ENCODE measurements around the gene CDCA4.

CDCA4 gene

DNA sequence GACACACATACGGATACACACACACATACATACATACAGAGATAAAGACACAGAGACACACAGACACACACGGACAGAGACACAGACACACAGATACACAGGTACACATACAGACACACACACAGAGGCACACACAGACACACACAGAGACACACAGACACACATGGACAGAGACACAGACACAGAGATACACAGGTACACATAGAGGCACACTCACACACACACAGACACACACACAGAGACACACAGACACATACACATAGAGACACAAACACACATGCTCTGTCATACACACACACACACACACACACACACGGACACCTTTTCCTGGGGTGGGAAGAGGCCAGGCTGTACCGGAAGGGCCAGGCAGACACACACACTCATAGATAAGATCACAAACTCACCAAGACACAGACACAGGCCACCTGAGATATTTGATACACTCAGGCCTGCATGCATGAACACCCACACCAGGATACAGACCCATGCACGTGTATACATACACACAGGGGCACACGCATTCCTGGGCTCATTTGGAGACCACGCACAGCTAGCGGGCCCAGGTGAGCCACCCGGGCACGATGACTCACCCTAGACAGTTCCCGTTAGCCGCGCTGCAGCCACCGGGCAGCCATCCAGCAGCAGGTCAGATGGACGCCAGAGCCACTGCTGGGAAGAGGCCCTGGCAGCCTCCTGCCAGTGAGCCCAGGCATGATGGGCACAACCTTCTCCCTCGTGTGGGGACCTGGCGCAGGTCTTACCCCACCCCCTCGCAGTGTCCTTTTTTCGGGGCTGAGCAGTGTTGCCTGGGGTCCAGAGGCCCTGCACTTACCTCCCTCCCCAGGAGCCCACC is 40.9 kb downstream of the CDCA4 start:
- H3K4me3 Mint-ChIP-seq = no peak overlapping the region
- peak; percentile 22 for DNase-seq
- H3K4me1 Mint-ChIP-seq = peaks cover 16% of the 10 kb centered on the region
- H3K27ac Mint-ChIP-seq = no peak overlapping the region
- no peaks in the 10 kb centered on the region for H3K9me3 Mint-ChIP-seq
- no peaks in the 10 kb centered on the region for H3K36me3 Mint-ChIP-seq
- CTCF ChIA-PET = no interaction called here
- peaks cover 70% of the 10 kb centered on the region for H3K27me3 Mint-ChIP-seq

DNA sequence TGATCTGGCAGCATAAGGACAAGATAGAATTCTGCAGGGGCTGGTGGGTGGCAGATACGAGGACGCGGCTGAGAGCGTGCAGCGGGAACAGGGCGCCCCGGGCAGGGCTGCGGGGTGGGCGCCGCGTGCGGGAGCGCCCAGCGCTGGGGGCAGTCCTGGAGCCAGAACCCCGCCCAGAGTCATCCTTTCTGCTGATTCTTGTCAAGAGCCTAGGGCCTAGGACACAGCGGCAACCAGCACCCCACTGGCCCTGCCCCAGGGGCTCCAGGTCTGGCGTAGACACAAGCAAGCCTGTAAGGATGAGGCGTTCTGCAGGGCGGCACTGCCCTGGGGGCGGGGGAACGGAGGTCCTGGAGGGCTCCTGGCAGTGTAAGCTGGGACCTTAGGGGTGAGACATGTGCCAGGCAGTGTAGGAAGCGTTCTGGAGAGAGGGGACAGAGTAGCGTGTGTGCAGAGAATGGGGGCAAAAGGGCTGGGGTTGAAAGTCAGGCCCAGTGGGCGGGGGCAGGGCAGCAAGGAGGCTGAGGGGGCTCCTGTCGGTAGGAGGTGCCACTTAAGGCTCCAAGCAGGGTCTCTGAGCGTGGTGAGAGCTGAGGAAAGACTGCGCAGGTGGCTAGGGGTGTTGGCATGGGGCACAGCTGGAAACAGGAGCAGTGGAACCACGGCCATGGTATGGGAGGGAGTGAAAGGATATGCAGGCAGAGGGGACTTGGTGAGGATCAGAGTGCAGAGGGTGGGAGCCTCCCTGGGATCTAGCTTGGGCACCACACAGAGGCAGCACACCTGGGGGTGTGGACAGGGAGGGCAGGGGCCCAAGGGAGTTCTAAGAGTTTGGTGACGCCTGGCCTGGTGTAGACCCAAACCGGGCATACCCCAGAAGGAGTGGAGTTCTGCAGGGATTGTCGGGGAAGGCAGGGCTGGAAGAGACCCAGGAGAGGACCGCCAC is 41.9 kb downstream of the CDCA4 start:
- H3K27ac Mint-ChIP-seq = peak overlapping the region; percentile 33
- peak overlapping the region; percentile 26 for H3K4me3 Mint-ChIP-seq
- CTCF ChIA-PET = interaction anchor here (1.4 kb wide), 1 partner anchor 66 kb away, joined by 6 read pairs; no protein-coding TSS in a partner anchor
- H3K27me3 Mint-ChIP-seq = peaks cover 79% of the 10 kb centered on the region
- H3K9me3 Mint-ChIP-seq = no peaks in the 10 kb centered on the region
- no peaks in the 10 kb centered on the region for H3K36me3 Mint-ChIP-seq
- peaks cover 12% of the 10 kb centered on the region for H3K4me1 Mint-ChIP-seq
- DNase-seq = peak; percentile 20

DNA sequence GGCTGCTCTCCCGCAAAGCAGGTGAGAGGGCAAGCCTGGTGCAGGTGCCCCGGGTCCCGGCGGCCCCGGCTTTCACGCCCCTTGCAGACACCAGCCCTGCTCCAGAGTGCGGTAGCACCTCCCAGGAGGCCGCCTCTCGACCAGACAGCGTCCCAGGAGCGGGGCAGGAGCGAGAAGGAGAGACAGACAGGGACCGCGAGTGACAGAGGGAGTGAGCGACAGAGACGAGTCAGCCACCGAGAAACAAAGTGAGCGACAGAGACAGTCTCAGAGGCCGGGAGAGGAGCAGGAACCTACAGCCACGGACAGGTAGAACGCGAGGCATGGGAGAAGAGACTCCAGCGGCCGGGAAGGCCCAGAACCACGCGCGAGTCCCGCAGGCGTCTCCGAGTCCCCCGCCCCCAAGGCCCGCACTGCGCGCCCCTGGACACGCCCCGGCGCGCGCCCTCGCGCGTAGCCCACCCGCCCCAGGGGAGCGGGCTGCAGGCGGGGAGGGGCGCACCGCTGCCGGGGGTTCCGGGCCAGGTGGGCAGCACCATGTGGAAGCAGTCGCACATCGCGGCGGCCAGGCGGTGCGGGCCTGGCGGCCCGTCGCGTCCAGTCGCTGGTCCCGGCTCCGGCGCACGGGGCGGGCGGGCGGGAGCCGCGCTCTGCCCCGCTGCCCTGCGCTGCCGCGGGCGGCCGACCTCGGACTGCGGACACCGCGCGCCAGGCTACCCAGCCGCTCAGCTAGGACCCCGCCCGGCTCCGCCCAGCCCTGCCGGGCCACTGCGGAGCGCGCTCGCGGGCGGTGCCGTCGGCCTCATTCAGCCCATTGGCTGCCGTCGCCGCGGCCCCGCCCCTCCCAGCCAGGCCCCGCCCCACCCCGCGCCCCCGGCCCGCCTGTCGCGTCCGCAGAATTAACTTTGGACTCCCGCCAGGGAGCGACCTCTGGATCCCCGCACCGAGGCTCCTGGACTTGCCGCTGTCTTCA is 42.9 kb downstream of the CDCA4 start, which contains the start of gene AHNAK2:
Gene AHNAK2 (minus strand): TSS at position 694 of the 973 bp plus-strand sequence. CDS start 137 bp downstream, at position 557.
- H3K4me1 Mint-ChIP-seq = peaks cover 8% of the 10 kb centered on the region

DNA sequence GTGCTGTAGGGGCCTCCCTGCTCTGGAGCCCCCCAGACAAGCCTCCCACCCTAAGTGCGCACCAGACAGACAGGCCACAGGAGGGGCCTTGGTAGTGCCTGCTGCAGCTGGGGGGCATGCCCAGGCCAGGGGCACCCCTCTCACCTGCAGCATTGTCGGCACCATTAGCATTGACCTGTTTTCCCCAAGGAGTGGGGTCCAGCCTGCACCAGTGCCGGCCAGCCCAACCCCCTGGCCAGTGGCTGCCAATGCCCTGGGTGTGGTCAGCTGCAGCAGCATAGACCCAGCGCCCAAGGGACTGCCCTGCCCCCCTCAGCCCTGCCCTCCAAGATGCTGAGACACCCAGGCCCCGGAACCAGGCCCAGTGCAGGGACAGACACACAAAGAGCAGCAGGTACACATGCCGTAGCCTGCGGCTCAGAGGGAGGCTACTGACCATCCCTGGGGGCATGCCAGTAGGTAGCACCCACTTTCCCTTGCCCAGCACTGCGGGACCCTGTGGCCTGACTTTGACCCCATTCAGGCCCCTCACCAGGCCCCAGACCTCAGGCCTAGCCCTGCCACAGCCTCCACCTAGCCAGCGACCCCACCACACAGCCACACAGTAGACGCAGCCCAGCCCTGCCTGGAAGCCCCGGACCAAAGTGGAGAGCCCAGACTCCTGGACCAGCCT is 43.7 kb downstream of the CDCA4 start:
- Mint-ChIP-seq H3K27me3 (peaks cover 75% of the 10 kb centered on the region), H3K4me1 (peaks cover 8% of the 10 kb centered on the region), H3K4me3 (peak overlapping the region; percentile 61), H3K27ac (no peak overlapping the region), H3K36me3 (no peaks in the 10 kb centered on the region), H3K9me3 (no peaks in the 10 kb centered on the region)
- CTCF ChIA-PET = interaction anchor here (0.6 to 10.7 kb wide), 6 partner anchors 22 to 110 kb away, joined by 3 to 122 read pairs (median 6); no protein-coding TSS in a partner anchor
- peak; percentile 19 for DNase-seq

More for the DNA sequence above, 42.9 kb downstream of the CDCA4 start, which contains the start of gene AHNAK2:
- H3K27ac Mint-ChIP-seq = peak within 1 kb of the TSS; percentile 33
- H3K4me3 Mint-ChIP-seq = peak within 1 kb of the TSS; percentile 61
- no peaks in the 10 kb centered on the region for H3K9me3 Mint-ChIP-seq
- no peaks in the 10 kb centered on the region for H3K36me3 Mint-ChIP-seq
- H3K27me3 Mint-ChIP-seq = peaks cover 80% of the 10 kb centered on the region
- CTCF ChIA-PET = interaction anchor here (1.4 kb wide), 1 partner anchor 68 kb away, joined by 6 read pairs; no protein-coding TSS in a partner anchor
- DNase-seq = peak; percentile 74

DNA sequence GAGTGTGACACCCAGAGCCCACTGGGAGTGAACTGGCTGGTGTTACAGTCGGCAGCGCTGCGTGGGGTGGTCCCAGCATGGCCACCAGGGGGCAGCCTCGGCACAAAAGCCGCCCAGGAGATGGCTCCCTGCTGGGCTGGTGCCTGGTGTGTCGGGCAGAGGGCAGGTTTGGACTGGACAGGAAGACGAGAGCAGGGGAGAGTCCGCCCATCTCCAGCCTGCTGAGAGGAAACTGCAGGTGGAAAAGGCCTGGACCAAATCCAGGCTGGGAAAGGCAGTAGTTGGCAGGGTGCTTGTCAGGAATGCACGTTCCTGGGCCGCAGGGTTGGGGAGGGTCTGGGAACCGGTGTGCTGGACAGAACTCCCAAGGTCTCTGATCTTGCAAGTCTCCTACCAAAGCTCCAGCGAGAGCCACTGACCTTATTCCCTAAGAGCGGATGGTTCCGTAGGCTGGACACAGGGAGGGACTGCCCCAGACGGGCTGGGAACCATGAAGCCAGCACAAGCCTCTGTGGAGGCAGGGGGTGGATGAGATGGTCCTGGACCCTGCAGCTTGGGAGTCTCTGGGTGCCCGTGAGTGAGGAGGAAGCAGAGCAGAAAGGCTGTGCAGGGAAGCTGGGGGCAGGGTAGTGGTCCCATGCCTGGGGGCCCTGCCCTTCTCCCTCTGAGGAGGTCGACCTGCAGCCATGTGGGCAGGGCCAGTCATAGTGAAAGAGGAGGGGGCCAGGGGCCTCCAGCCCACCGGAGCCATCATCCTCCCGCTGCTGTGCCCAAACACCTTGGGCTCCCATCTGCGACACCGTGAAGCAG is 44.5 kb downstream of the CDCA4 start:
- peak; percentile 90 for DNase-seq
- Mint-ChIP-seq H3K27ac (no peak overlapping the region), H3K9me3 (no peaks in the 10 kb centered on the region), H3K36me3 (no peaks in the 10 kb centered on the region), H3K4me3 (peak overlapping the region; percentile 61), H3K4me1 (peaks cover 8% of the 10 kb centered on the region), H3K27me3 (peaks cover 69% of the 10 kb centered on the region)
- CTCF ChIA-PET = interaction anchor here (0.6 to 10.7 kb wide), 8 partner anchors 23 to 114 kb away, joined by 3 to 122 read pairs (median 6); no protein-coding TSS in a partner anchor

DNA sequence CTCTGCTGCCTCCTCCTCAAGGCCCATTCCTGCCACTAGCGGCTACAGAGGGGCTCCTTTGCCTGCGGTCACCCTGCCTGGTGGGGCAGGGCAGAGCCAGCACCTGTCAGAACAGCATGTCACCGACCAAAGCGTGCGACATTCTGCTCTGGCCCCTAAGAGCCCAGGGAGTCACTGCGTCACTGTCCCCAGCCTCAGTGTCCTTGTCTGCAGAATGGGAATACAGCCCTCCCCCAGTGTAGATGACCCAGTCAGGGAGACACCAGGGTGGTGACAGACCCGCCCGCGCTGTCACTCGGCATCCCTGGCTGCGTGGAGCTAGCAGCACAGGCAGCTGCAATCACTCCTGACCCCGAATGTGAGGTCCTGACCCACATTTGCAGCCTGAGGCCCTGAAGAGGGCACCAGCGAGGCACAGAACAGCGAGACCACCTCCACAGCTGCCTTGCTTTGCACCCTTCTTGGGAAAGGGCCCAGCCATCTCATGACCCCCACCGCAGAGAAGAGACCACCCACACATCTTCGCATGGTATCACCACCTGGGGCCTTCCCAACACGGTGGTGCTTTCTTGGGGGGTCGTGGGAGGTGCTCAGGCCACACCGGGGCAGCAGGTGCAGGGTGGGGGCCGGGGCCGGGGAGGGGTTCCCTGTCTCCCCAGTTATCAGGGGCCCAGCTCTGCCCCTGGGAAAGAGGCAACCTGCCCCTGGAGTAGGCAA is 45.2 kb downstream of the CDCA4 start:
- no peak overlapping the region for H3K4me3 Mint-ChIP-seq
- H3K4me1 Mint-ChIP-seq = peaks cover 8% of the 10 kb centered on the region
- CTCF ChIA-PET = interaction anchor here (0.7 to 10.7 kb wide), 14 partner anchors 8 to 212 kb away, joined by 3 to 122 read pairs (median 6); no protein-coding TSS in a partner anchor
- DNase-seq = peak; percentile 40
- H3K27me3 Mint-ChIP-seq = peaks cover 63% of the 10 kb centered on the region
- H3K27ac Mint-ChIP-seq = no peak overlapping the region
- H3K36me3 Mint-ChIP-seq = no peaks in the 10 kb centered on the region
- H3K9me3 Mint-ChIP-seq = no peaks in the 10 kb centered on the region

DNA sequence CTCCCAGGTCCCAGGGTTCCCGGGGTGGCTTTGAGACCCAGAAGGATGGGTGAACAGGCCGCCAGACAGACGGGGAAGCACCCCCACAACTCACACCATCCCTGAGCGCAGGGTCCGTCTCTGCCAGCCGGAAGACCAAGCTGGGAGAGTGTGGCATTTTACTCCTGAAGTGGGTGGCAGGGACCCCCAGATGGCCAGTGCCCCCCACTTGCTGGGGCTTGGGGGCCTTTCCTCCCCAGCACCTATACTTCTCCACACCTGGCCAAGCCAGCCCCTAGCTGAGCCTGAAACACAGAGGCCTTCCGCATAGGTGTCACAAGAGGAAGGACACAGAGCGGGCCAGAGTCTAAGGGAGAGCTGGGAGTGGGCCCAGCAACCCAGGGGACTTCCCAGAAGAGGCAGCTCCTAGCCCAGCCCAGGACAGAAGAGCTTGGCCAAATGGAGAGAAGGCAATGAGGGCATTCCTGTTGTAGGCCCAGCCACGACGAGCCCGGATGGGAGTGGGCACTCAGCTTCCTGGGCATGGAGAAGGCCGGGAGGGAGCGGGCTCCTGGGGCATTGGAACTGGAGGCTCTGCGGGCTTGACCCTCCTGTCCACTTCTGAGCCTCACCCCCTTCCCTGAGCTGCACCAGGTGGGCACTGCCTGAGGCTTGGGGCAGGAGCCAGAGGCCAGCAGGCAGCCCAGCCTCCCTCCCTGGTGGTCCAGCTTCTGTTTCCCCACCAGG is 46.1 kb downstream of the CDCA4 start:
- H3K4me3 Mint-ChIP-seq = no peak overlapping the region
- CTCF ChIA-PET = interaction anchor here (0.7 to 10.7 kb wide), 13 partner anchors 9 to 213 kb away, joined by 3 to 122 read pairs (median 6); no protein-coding TSS in a partner anchor
- H3K9me3 Mint-ChIP-seq = no peaks in the 10 kb centered on the region
- no peak overlapping the region for H3K27ac Mint-ChIP-seq
- DNase-seq = no peak
- peaks cover 57% of the 10 kb centered on the region for H3K27me3 Mint-ChIP-seq
- H3K4me1 Mint-ChIP-seq = peaks cover 8% of the 10 kb centered on the region
- no peaks in the 10 kb centered on the region for H3K36me3 Mint-ChIP-seq

DNA sequence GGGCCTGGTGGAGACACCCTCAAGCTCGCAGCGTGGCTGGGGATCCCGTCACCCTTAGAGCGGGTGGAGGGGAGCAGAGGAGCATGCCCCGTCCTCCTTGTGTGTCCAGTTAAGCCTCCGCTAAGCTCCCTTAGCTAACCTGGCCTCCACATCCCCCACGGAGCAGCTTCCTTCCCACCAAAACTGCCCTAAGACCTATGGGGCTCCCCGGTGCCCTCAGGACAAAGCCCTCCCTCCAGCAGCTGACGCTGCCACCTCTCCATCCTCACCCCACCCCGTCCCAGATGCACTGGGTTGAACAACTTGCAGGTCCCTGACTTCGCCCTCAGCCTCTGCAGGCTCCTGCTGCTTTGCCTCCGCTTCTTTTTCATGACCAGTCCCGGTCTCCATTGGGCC is 46.7 kb downstream of the CDCA4 start:
- no peak overlapping the region for H3K27ac Mint-ChIP-seq
- no peaks in the 10 kb centered on the region for H3K36me3 Mint-ChIP-seq
- DNase-seq = no peak
- CTCF ChIA-PET = interaction anchor here (1.6 to 10.7 kb wide), 7 partner anchors 10 to 113 kb away, joined by 6 to 122 read pairs (median 7); no protein-coding TSS in a partner anchor
- H3K4me1 Mint-ChIP-seq = peaks cover 8% of the 10 kb centered on the region
- H3K4me3 Mint-ChIP-seq = no peak overlapping the region
- peaks cover 57% of the 10 kb centered on the region for H3K27me3 Mint-ChIP-seq
- no peaks in the 10 kb centered on the region for H3K9me3 Mint-ChIP-seq

DNA sequence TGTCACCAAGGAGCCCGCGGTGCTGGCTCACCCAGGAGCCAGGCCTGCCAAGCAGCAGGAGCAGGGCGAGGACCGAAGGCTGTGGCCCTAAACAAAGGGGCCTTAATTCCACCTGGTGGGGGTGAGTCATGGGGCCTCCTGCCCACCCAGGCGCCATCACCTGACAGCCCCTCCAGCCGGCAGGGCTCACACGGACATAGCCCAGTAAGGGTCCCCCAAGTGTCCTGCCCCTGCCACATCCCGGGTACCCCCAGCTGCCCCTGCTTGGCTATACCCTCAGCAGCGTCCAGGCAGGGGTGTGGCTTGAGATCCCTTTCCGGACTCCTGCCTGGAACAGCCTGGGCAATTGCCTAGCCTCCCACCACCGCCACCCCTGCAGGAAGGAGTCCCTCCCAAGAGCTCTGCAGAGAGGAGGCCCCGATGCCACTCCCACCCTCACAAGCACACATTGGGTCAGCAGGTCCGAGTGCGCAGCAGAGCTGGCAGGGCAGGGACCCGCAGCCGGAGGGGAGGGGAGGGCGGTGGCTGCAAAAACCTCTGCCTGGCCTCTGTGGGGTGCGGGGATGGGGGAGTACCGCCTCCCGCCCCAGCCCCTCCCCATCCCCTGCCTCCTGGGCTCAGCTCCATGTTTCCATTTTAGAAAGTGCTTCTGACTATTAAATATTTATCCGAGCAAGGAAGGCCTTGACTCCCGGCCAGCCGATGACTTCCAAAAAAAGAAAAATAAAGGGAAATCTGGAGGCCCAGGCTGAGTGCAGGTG is 47.3 kb downstream of the CDCA4 start:
- no peak for DNase-seq
- CTCF ChIA-PET = interaction anchor here (1.8 to 10.7 kb wide), 4 partner anchors 9 to 71 kb away, joined by 6 to 122 read pairs (median 8); no protein-coding TSS in a partner anchor
- Mint-ChIP-seq H3K4me1 (peaks cover 8% of the 10 kb centered on the region), H3K27ac (no peak overlapping the region), H3K9me3 (no peaks in the 10 kb centered on the region), H3K36me3 (no peaks in the 10 kb centered on the region), H3K4me3 (no peak overlapping the region), H3K27me3 (peaks cover 57% of the 10 kb centered on the region)

DNA sequence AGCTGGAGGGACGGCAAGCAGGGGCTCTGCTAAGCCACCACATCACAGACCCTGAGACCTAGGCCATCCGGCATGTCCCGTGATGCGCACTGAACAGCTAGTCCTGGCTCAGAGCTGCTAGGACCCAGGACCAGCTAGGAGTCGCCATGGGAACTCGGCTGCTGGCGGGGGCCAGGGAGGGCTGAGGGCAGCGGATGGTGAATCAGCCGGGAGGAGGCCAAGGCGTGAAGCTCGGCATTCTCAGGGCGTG is 47.8 kb downstream of the CDCA4 start:
- CTCF ChIA-PET = interaction anchor here (10.7 kb wide), 1 partner anchor 72 kb away, joined by 122 read pairs; no protein-coding TSS in a partner anchor
- DNase-seq = no peak
- Mint-ChIP-seq H3K36me3 (no peaks in the 10 kb centered on the region), H3K27me3 (peaks cover 58% of the 10 kb centered on the region), H3K27ac (no peak overlapping the region), H3K9me3 (no peaks in the 10 kb centered on the region), H3K4me1 (peaks cover 8% of the 10 kb centered on the region), H3K4me3 (no peak overlapping the region)
